Measurements from ENCODE around the gene DXO. TPM values are rescaled to one million over a fixed set of nuclear protein-coding genes. Genes with fewer than 3 reads are reported as not detected.

Gene DXO
- polyA plus RNA-seq, 3 donors: 5.5 to 49.6 (median 10.4) TPM

- Histone ChIP-seq H3K4me3 (replicated peaks in 1 of 3; ENCODE audit: low read depth in 2 of 3, low read length in 3 of 3) (no peak overlapping the region), H3K27me3 (ENCODE audit: control insufficient read depth in 2 of 2, insufficient read depth in 2 of 2, low read length in 2 of 2) (no peaks in the 10 kb centered on the region), H3K4me1 (ENCODE audit: control insufficient read depth in 1 of 2, insufficient read depth in 2 of 2, low read length in 2 of 2) (peaks cover 8 to 24% of the 10 kb centered on the region in 2 donors), H3K9ac (ENCODE audit: insufficient read depth, low read length, poor library complexity, severe bottlenecking) (no peak overlapping the region), H3K36me3 (replicated peaks in 1 of 2; ENCODE audit: control insufficient read depth in 1 of 2, insufficient read depth in 2 of 2, low read length in 2 of 2) (no peaks in the 10 kb centered on the region), H4K20me1 (ENCODE audit: insufficient read depth, low read length) (no peaks in the 10 kb centered on the region), H3K9me3 (replicated peaks in 1 of 2; ENCODE audit: control insufficient read depth in 1 of 2, insufficient read depth in 1 of 2, low read length in 2 of 2) (no peaks in the 10 kb centered on the region), H2AFZ (ENCODE audit: insufficient read depth, low read depth, low read length, poor library complexity, severe bottlenecking) (no peak overlapping the region), H3K27ac (ENCODE audit: low read depth in 1 of 2, low read length in 2 of 2) (no peak overlapping the region), H3K79me2 (ENCODE audit: insufficient read depth, low read length) (no peaks in the 10 kb centered on the region), H3K4me2 (replicated peaks; ENCODE audit: extremely low read depth, low read length, poor library complexity, severe bottlenecking) (no peak overlapping the region)
- Mint-ChIP-seq H3K27ac (no peak overlapping the region), H3K9me3 (peaks cover 0 to 3% (median 0%) of the 10 kb centered on the region in 7 donors), H3K4me1 (peaks cover 22% of the 10 kb centered on the region), H3K4me3 (no peak overlapping the region), H3K27me3 (ENCODE audit: low read depth in 3 of 3) (peaks cover 0 to 3% (median 2%) of the 10 kb centered on the region in 3 donors), H3K36me3 (no peaks in the 10 kb centered on the region)
- WGBS (ENCODE audit: insufficient coverage): 10% methylated on average over 2 of the region's 5 CpGs
- DNase-seq: no peak
- intact Hi-C loops (cut with micrococcal nuclease): no loop called here
- TF ChIP-seq, protein P1, sequence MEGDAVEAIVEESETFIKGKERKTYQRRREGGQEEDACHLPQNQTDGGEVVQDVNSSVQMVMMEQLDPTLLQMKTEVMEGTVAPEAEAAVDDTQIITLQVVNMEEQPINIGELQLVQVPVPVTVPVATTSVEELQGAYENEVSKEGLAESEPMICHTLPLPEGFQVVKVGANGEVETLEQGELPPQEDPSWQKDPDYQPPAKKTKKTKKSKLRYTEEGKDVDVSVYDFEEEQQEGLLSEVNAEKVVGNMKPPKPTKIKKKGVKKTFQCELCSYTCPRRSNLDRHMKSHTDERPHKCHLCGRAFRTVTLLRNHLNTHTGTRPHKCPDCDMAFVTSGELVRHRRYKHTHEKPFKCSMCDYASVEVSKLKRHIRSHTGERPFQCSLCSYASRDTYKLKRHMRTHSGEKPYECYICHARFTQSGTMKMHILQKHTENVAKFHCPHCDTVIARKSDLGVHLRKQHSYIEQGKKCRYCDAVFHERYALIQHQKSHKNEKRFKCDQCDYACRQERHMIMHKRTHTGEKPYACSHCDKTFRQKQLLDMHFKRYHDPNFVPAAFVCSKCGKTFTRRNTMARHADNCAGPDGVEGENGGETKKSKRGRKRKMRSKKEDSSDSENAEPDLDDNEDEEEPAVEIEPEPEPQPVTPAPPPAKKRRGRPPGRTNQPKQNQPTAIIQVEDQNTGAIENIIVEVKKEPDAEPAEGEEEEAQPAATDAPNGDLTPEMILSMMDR (IDR thresholded peaks at IDR 0.05): no peak
Measured at GRCh38 chr6:31922942-31923341, 49.0 kb downstream of the DXO start.

- Histone ChIP-seq H3K4me1 (ENCODE audit: control insufficient read depth in 1 of 2, insufficient read depth in 2 of 2, low read length in 2 of 2) (peaks cover 8 to 14% of the 10 kb centered on the region in 2 donors), H3K36me3 (replicated peaks in 1 of 2; ENCODE audit: control insufficient read depth in 1 of 2, insufficient read depth in 2 of 2, low read length in 2 of 2) (no peaks in the 10 kb centered on the region), H3K79me2 (ENCODE audit: insufficient read depth, low read length) (no peaks in the 10 kb centered on the region), H3K9me3 (replicated peaks in 1 of 2; ENCODE audit: control insufficient read depth in 1 of 2, insufficient read depth in 1 of 2, low read length in 2 of 2) (no peaks in the 10 kb centered on the region), H3K27ac (ENCODE audit: low read depth in 1 of 2, low read length in 2 of 2) (peak overlapping the region in 1 of 2 donors; percentile 59), H4K20me1 (ENCODE audit: insufficient read depth, low read length) (no peaks in the 10 kb centered on the region), H3K4me2 (replicated peaks; ENCODE audit: extremely low read depth, low read length, poor library complexity, severe bottlenecking) (no peak overlapping the region), H3K27me3 (ENCODE audit: control insufficient read depth in 2 of 2, insufficient read depth in 2 of 2, low read length in 2 of 2) (no peaks in the 10 kb centered on the region), H2AFZ (ENCODE audit: insufficient read depth, low read depth, low read length, poor library complexity, severe bottlenecking) (peak overlapping the region; percentile 83), H3K4me3 (replicated peaks in 1 of 3; ENCODE audit: low read depth in 2 of 3, low read length in 3 of 3) (no peak overlapping the region), H3K9ac (ENCODE audit: insufficient read depth, low read length, poor library complexity, severe bottlenecking) (no peak overlapping the region)
- TF ChIP-seq, protein P1 (IDR thresholded peaks at IDR 0.05): no peak
- Mint-ChIP-seq H3K4me1 (peaks cover 14% of the 10 kb centered on the region), H3K36me3 (no peaks in the 10 kb centered on the region), H3K27ac (peak overlapping the region in 3 of 7 donors; percentile 6 to 72 (median 58)), H3K9me3 (peaks cover 0 to 2% (median 0%) of the 10 kb centered on the region in 7 donors), H3K4me3 (no peak overlapping the region), H3K27me3 (ENCODE audit: low read depth in 3 of 3) (peaks cover 0 to 3% (median 0%) of the 10 kb centered on the region in 3 donors)
- DNase-seq: peak in 2 of 3 donors; percentile 17 to 62
- 10% methylated on average over 2 of the region's 2 CpGs for WGBS (ENCODE audit: insufficient coverage)
- intact Hi-C loops (cut with micrococcal nuclease): no loop called here
Measured at GRCh38 chr6:31920811-31921210, 51.1 kb downstream of the DXO start.

Small RNA genes within 50 kb of the gene (small RNA-seq; reads per million reads assigned to genes)
- not detected for gene AL645922.1 (ENCODE audit: insufficient read length, low read depth)

Other genes with a start within 250 kb of the DXO start
- gene MPIG6B, start 248.8 kb downstream of the DXO start, polyA plus RNA-seq: under 1 TPM; 0.09 to 0.75 (median 0.68) TPM
- gene DDAH2, start 242.8 kb downstream of the DXO start, polyA plus RNA-seq: 10 to 100 TPM; 29.8 to 56.0 (median 30.6) TPM
- 1,000 to 10,000 TPM in 2 of 3 donors, 100 to 1,000 TPM in 1; 676 to 1,304 (median 1,196) TPM for gene CLIC1, start 235.6 kb downstream of the DXO start, polyA plus RNA-seq
- gene MSH5, start 232.1 kb downstream of the DXO start, polyA plus RNA-seq: 10 to 100 TPM in 1 of 3 donors, 1 to 10 TPM in 1, under 1 TPM in 1; 0.58 to 31.2 (median 1.9) TPM
- 10 to 100 TPM in 1 of 3 donors, not detected in 2; 10.4 TPM for gene SAPCD1, start 209.5 kb downstream of the DXO start, polyA plus RNA-seq
- under 1 TPM in 1 of 3 donors, not detected in 2; 0.57 TPM for gene VWA7, start 194.8 kb downstream of the DXO start, polyA plus RNA-seq
- 10 to 100 TPM; 22.2 to 28.9 (median 27.3) TPM for gene VARS1, start 176.4 kb downstream of the DXO start, polyA plus RNA-seq
- gene LSM2, start 165.2 kb downstream of the DXO start, polyA plus RNA-seq: 10 to 100 TPM; 26.0 to 41.0 (median 40.0) TPM
- under 1 TPM; 0.53 to 0.72 (median 0.55) TPM for gene HSPA1L, start 156.9 kb downstream of the DXO start, polyA plus RNA-seq
- gene HSPA1A, start 156.6 kb downstream of the DXO start, polyA plus RNA-seq: 100 to 1,000 TPM; 144 to 215 (median 200) TPM
- 10 to 100 TPM in 1 of 3 donors, 1 to 10 TPM in 2; 3.4 to 81.4 (median 4.8) TPM for gene HSPA1B, start 144.4 kb downstream of the DXO start, polyA plus RNA-seq
- gene NEU1, start 109.3 kb downstream of the DXO start, polyA plus RNA-seq: 10 to 100 TPM; 70.2 to 89.5 (median 81.8) TPM
- gene SLC44A4, start 93.1 kb downstream of the DXO start, polyA plus RNA-seq: under 1 TPM in 1 of 3 donors, not detected in 2; 0.09 TPM
- 10 to 100 TPM in 2 of 3 donors, 1 to 10 TPM in 1; 9.9 to 52.8 (median 16.0) TPM for gene EHMT2, start 74.4 kb downstream of the DXO start, polyA plus RNA-seq
- under 1 TPM in 1 of 3 donors, not detected in 2; 0.11 TPM for gene ZBTB12, start 70.1 kb downstream of the DXO start, polyA plus RNA-seq
- gene C2, start 44.4 kb downstream of the DXO start, polyA plus RNA-seq: 1 to 10 TPM; 5.4 to 7.2 (median 6.5) TPM
- gene CFB, start 26.0 kb downstream of the DXO start, polyA plus RNA-seq: 1 to 10 TPM in 1 of 3 donors, under 1 TPM in 1, not detected in 1; 0.37 to 2.2 TPM
- 10 to 100 TPM; 48.8 to 74.4 (median 61.4) TPM for gene NELFE, start 13.2 kb downstream of the DXO start, polyA plus RNA-seq
- 10 to 100 TPM; 13.2 to 72.1 (median 13.2) TPM for gene SKIC2, start 13.0 kb downstream of the DXO start, polyA plus RNA-seq
- gene C4A, start 9.9 kb upstream of the DXO start, polyA plus RNA-seq: 10 to 100 TPM in 1 of 3 donors, not detected in 2; 12.6 TPM
- 10 to 100 TPM in 1 of 3 donors, under 1 TPM in 1, not detected in 1; 0.18 to 11.6 TPM for gene C4B, start 42.7 kb upstream of the DXO start, polyA plus RNA-seq
- gene CYP21A2, start 66.3 kb upstream of the DXO start, polyA plus RNA-seq: under 1 TPM in 1 of 3 donors, not detected in 2; 0.16 TPM
- 1 to 10 TPM in 1 of 3 donors, not detected in 2; 1.2 TPM for gene TNXB, start 137.2 kb upstream of the DXO start, polyA plus RNA-seq
- gene ATF6B, start 156.1 kb upstream of the DXO start, polyA plus RNA-seq: 100 to 1,000 TPM in 1 of 3 donors, 10 to 100 TPM in 2; 15.7 to 147 (median 17.8) TPM
- 1 to 10 TPM; 1.2 to 2.4 (median 1.8) TPM for gene FKBPL, start 158.2 kb upstream of the DXO start, polyA plus RNA-seq
- gene PRRT1, start 179.8 kb upstream of the DXO start, polyA plus RNA-seq: not detected
- 1 to 10 TPM; 1.4 to 4.0 (median 1.8) TPM for gene PPT2, start 182.0 kb upstream of the DXO start, polyA plus RNA-seq
- 1 to 10 TPM in 1 of 3 donors, under 1 TPM in 1, not detected in 1; 0.22 to 1.8 TPM for gene EGFL8, start 192.5 kb upstream of the DXO start, polyA plus RNA-seq
- 10 to 100 TPM in 2 of 3 donors, 1 to 10 TPM in 1; 9.9 to 34.4 (median 11.3) TPM for gene AGPAT1, start 203.9 kb upstream of the DXO start, polyA plus RNA-seq
- 100 to 1,000 TPM in 1 of 3 donors, 10 to 100 TPM in 2; 62.2 to 108 (median 83.5) TPM for gene RNF5, start 206.3 kb upstream of the DXO start, polyA plus RNA-seq
- gene AGER, start 212.1 kb upstream of the DXO start, polyA plus RNA-seq: 10 to 100 TPM in 1 of 3 donors, under 1 TPM in 1, not detected in 1; 0.60 to 55.0 TPM
- 100 to 1,000 TPM in 1 of 3 donors, 1 to 10 TPM in 2; 1.9 to 201 (median 4.0) TPM for gene PBX2, start 218.1 kb upstream of the DXO start, polyA plus RNA-seq
- 100 to 1,000 TPM in 2 of 3 donors, 10 to 100 TPM in 1; 86.1 to 340 (median 101) TPM for gene GPSM3, start 220.5 kb upstream of the DXO start, polyA plus RNA-seq

Data from CD14-positive monocyte (primary cell).